SK-N-SH (cell line): ENCODE results near the gene MICU2. TPM values are rescaled to one million over a fixed set of nuclear protein-coding genes. Genes with fewer than 3 reads are reported as not detected.

Experiments used
- CTCF ChIA-PET: fragments of 300-600, 350-600 bp; formaldehyde crosslinking; extraction: SDS; loops from one replicate; lab custom pipeline; 2021; lab: Yijun Ruan, JAX
- POLR2A ChIA-PET: fragments of 350-600 bp; sonication (Branson Sonifier 250); formaldehyde crosslinking; extraction: SDS; loops from one replicate; lab custom pipeline; 2020; ENCODE audit warnings: antibody characterized with exemption, inconsistent platforms; lab: Yijun Ruan, JAX
- DNase-seq: peaks from one replicate; pipeline ENCODE4 v3.0.0; 2012
- H2AFZ ChIP-seq: fragments of 200-600 bp; sonication (generic); 2 replicates; pipeline ENCODE4 v1.8.1; 2016; ENCODE audit warnings: antibody characterized with exemption, mild to moderate bottlenecking, low read depth
- H3F3A ChIP-seq: fragments of 200-600 bp; sonication (generic); replicated peaks from 2 replicates; pipeline ENCODE3; 2016; ENCODE audit warnings: antibody characterized with exemption, mild to moderate bottlenecking; ENCODE audit not compliant: insufficient read depth
- H3K27ac ChIP-seq, 2 experiments: fragments of 200-500 bp in 1 of 2; fragments of 200-600 bp in 1 of 2; sonication (Bioruptor generic) in 1 of 2; sonication (generic), shearing (Covaris generic) in 1 of 2; 2 replicates each; pipeline versions ENCODE4 v1.5.1 to v1.6.1; 2014 to 2016; ENCODE audit warnings: low read depth in 2 of 2, inconsistent platforms in 1 of 2, low read length in 1 of 2, mild to moderate bottlenecking in 1 of 2, mixed read lengths in 1 of 2
- H3K27me3 ChIP-seq: fragments of 200-600 bp; sonication (generic), shearing (Covaris generic); 2 replicates; pipeline ENCODE4 v1.6.1; 2016; ENCODE audit warnings: mixed run types; ENCODE audit not compliant: insufficient read depth
- H3K36me3 ChIP-seq, 2 experiments: fragments of 200-500 bp in 1 of 2; fragments of 200-600 bp in 1 of 2; sonication (Bioruptor generic) in 1 of 2; sonication (generic) in 1 of 2; replicated peaks in 1 of 2; 2 replicates each; pipeline versions ENCODE3 to v1.5.1; 2014 to 2016; ENCODE audit warnings: low read length in 1 of 2, mild to moderate bottlenecking in 1 of 2; ENCODE audit not compliant: insufficient read depth in 2 of 2, control insufficient read depth in 1 of 2
- H3K4me1 ChIP-seq, 2 experiments: fragments of 200-500 bp in 1 of 2; fragments of 200-600 bp in 1 of 2; sonication (Bioruptor generic) in 1 of 2; sonication (generic), shearing (Covaris generic) in 1 of 2; 2 replicates each; pipeline versions ENCODE4 v1.5.1 to v1.6.1; 2014 to 2016; ENCODE audit warnings: low read depth in 1 of 2, low read length in 1 of 2, mixed run types in 1 of 2; ENCODE audit not compliant: insufficient read depth in 2 of 2, control insufficient read depth in 1 of 2
- H3K4me2 ChIP-seq: fragments of 200-600 bp; sonication (generic), shearing (Covaris generic); 2 replicates; pipeline ENCODE4 v1.6.1; 2017; ENCODE audit warnings: mixed run types
- H3K4me3 ChIP-seq, 2 experiments: fragments of 200-500 bp in 1 of 2; fragments of 200-600 bp in 1 of 2; sonication (Bioruptor generic) in 1 of 2; sonication (generic), shearing (Covaris generic) in 1 of 2; 2 replicates each; pipeline versions ENCODE4 v1.5.1 to v1.8.1; 2014 to 2016; ENCODE audit warnings: low read depth in 2 of 2, inconsistent platforms in 1 of 2, low read length in 1 of 2, mild to moderate bottlenecking in 1 of 2, mixed read lengths in 1 of 2, moderate library complexity in 1 of 2
- H3K79me2 ChIP-seq: fragments of 200-600 bp; sonication (generic); 2 replicates; pipeline ENCODE4 v1.8.1; 2017; ENCODE audit warnings: mild to moderate bottlenecking; ENCODE audit not compliant: insufficient read depth
- H3K9ac ChIP-seq: fragments of 200-600 bp; sonication (generic); 2 replicates; pipeline ENCODE4 v1.6.1; 2017; ENCODE audit warnings: mixed run types
- H3K9me2 ChIP-seq: fragments of 200-600 bp; sonication (generic); 2 replicates; pipeline ENCODE4 v1.6.1; 2017; ENCODE audit warnings: mixed run types
- H3K9me3 ChIP-seq: fragments of 200-600 bp; sonication (generic); 2 replicates; pipeline ENCODE4 v1.6.1; 2017; ENCODE audit warnings: mixed run types, mild to moderate bottlenecking, moderate library complexity
- H4K20me1 ChIP-seq: fragments of 200-600 bp; sonication (generic); 2 replicates; pipeline ENCODE4 v1.6.1; 2017; ENCODE audit warnings: mild to moderate bottlenecking, mixed run types; ENCODE audit not compliant: insufficient read depth
- ELF1 ChIP-seq: IDR thresholded peaks from 2 replicates; pipeline ENCODE4 v1.4.0; 2012
- EZH2phosphoT487 ChIP-seq: fragments of 200-600 bp; sonication (generic); IDR thresholded peaks from 2 replicates; pipeline ENCODE4 v1.6.1; 2017; ENCODE audit warnings: low read depth, mixed run types, mild to moderate bottlenecking, antibody characterized with exemption, moderate library complexity, borderline replicate concordance
- FOXM1 ChIP-seq: IDR thresholded peaks from 2 replicates; pipeline ENCODE4 v1.4.0; 2012; ENCODE audit warnings: low read depth, mild to moderate bottlenecking
- GABPA ChIP-seq: IDR thresholded peaks from 2 replicates; pipeline ENCODE4 v1.4.0; 2012; ENCODE audit warnings: low read depth, mild to moderate bottlenecking
- GATA2 ChIP-seq: sonication (generic); formaldehyde crosslinking; IDR thresholded peaks from 2 replicates; pipeline ENCODE4 v1.5.0; 2020; ENCODE audit warnings: mild to moderate bottlenecking, missing genetic modification reagents
- JUND ChIP-seq: IDR thresholded peaks from 2 replicates; pipeline ENCODE4 v1.4.0; 2012
- NFIC ChIP-seq: IDR thresholded peaks from 2 replicates; pipeline ENCODE4 v1.4.0; 2012; ENCODE audit warnings: borderline replicate concordance
- RAD21 ChIP-seq: IDR thresholded peaks from 2 replicates; pipeline ENCODE4 v1.6.1; 2012; ENCODE audit warnings: mild to moderate bottlenecking, low read length
- RFX5 ChIP-seq: IDR thresholded peaks from 2 replicates; pipeline ENCODE4 v1.6.1; 2012; ENCODE audit warnings: mild to moderate bottlenecking, improper control_type of control experiment, low read length
- SIN3A ChIP-seq: IDR thresholded peaks from 2 replicates; pipeline ENCODE4 v1.6.1; 2012; ENCODE audit warnings: low read depth, mild to moderate bottlenecking, low read length, moderate library complexity, borderline replicate concordance
- TCF12 ChIP-seq: IDR thresholded peaks from 2 replicates; pipeline ENCODE4 v1.4.0; 2012
- TEAD4 ChIP-seq: IDR thresholded peaks from 2 replicates; pipeline ENCODE4 v1.4.0; 2012; ENCODE audit warnings: mild to moderate bottlenecking, borderline replicate concordance; ENCODE audit not compliant: insufficient read depth
- WGBS: methylation state at CpG from one replicate; pipeline ENCODE4 v1.1.6; 2017; ENCODE audit warnings: low lambda C conversion rate; 5-methylcytosine and 5-hydroxymethylcytosine counted together
- polyA plus RNA-seq, 3 experiments: library from polyadenylated mRNA; depleted of rRNA; stranded (reverse); fragments of >200 nt; gene quantifications; 2 replicates each; pipeline ENCODE4 v1.2.3, GENCODE V29; 2012
- TF ChIP-seq, protein P1 (sequence below): IDR thresholded peaks from 2 replicates; pipeline ENCODE4 v1.6.1; 2012; ENCODE audit warnings: mild to moderate bottlenecking, low read depth, low read length, moderate library complexity
- TF ChIP-seq, protein P2 (sequence below): IDR thresholded peaks from 2 replicates; pipeline ENCODE4 v1.4.0; 2012; ENCODE audit warnings: low read depth, borderline replicate concordance
- TF ChIP-seq, protein P3 (sequence below): fragments of 150-350 bp; IDR thresholded peaks from 2 replicates; pipeline ENCODE4 v1.6.1; 2016; ENCODE audit warnings: mild to moderate bottlenecking, low read depth, low read length
- TF ChIP-seq, protein P4 (sequence below): IDR thresholded peaks from 2 replicates; pipeline ENCODE4; 2012

Gene MICU2
- polyA plus RNA-seq, 1 of the 3 experiments (the other 2 are of a cell fraction): 46.4 TPM

DNA sequence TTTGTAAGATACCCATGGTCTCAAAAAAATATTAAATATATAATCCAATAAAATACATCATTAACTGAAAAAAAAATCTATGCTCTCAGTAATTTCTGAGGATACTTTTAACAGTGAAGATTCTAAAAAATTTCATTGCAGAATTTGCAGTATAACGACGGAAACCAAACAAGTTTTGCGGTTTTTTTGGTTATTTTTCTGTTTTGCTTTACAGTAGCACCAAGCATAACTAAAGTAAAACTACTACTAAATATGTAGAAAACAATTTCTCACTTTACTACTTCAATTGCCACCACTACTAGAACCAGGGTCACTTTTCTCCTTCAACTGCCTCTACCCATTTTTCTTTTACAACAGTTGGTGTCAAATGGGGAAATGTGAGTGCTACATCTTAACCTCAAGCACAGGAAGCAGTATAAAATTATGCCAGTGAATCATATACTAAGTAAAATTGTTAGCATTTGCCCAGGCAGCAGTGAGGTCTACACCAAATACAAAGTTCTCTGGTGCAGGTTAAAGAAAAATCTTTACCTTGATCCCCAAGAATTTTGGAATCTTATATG is 24.1 kb downstream of the MICU2 start:
- WGBS: 96% methylated on average over 3 of the region's 3 CpGs
- H3K27ac ChIP-seq: no peak overlapping the region
- DNase-seq: no peak
- H3K36me3 ChIP-seq: no peaks in the 10 kb centered on the region
- H3K9me3 ChIP-seq: peaks cover 8% of the 10 kb centered on the region; the same call in 1 of the 2 replicates
- H3F3A ChIP-seq: no peaks in the 10 kb centered on the region
- no peak overlapping the region for H2AFZ ChIP-seq
- no peaks in the 10 kb centered on the region for H3K27me3 ChIP-seq
- no peak for TF ChIP-seq GATA2
- TF ChIP-seq GABPA: no peak
- TF ChIP-seq, protein P1, sequence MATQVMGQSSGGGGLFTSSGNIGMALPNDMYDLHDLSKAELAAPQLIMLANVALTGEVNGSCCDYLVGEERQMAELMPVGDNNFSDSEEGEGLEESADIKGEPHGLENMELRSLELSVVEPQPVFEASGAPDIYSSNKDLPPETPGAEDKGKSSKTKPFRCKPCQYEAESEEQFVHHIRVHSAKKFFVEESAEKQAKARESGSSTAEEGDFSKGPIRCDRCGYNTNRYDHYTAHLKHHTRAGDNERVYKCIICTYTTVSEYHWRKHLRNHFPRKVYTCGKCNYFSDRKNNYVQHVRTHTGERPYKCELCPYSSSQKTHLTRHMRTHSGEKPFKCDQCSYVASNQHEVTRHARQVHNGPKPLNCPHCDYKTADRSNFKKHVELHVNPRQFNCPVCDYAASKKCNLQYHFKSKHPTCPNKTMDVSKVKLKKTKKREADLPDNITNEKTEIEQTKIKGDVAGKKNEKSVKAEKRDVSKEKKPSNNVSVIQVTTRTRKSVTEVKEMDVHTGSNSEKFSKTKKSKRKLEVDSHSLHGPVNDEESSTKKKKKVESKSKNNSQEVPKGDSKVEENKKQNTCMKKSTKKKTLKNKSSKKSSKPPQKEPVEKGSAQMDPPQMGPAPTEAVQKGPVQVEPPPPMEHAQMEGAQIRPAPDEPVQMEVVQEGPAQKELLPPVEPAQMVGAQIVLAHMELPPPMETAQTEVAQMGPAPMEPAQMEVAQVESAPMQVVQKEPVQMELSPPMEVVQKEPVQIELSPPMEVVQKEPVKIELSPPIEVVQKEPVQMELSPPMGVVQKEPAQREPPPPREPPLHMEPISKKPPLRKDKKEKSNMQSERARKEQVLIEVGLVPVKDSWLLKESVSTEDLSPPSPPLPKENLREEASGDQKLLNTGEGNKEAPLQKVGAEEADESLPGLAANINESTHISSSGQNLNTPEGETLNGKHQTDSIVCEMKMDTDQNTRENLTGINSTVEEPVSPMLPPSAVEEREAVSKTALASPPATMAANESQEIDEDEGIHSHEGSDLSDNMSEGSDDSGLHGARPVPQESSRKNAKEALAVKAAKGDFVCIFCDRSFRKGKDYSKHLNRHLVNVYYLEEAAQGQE: no peak
- TF ChIP-seq RFX5: no peak
- peaks cover 19% of the 10 kb centered on the region; the same call in 1 of the 2 replicates for H3K79me2 ChIP-seq
- H3K4me2 ChIP-seq: no peak overlapping the region
- H3K4me1 ChIP-seq: peaks cover 0 to 14% of the 10 kb centered on the region in 2 experiments; a peak in 1 of 4 replicates
- CTCF ChIA-PET: interaction anchor here (1.1 kb wide), 1 partner anchor 14 kb away, joined by 3 read pairs; no protein-coding TSS in a partner anchor
- H3K9me2 ChIP-seq: no peaks in the 10 kb centered on the region
- H3K9ac ChIP-seq: no peak overlapping the region
- no peak overlapping the region for H3K4me3 ChIP-seq
- H4K20me1 ChIP-seq: no peaks in the 10 kb centered on the region
- POLR2A ChIA-PET: no interaction called here

DNA sequence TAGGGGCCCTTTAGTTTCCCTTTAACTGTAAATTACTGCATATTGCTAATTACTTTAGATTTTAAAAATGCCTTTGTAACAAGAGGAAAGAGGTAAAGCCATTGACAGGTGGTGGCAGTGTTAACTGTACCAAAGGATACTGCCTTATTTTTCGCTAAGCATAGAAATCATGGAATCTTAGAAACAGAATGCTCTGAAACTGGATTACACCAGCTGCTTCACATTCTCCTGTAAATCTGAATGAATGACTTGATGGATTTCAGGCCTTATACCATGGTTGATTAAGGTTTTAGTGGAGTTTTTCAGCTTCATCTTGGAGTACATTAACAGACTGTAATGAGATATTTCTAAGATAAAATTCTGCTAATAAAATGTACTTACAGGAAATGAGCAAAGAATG is 25.2 kb downstream of the MICU2 start:
- POLR2A ChIA-PET: no interaction called here
- H3K36me3 ChIP-seq: no peaks in the 10 kb centered on the region
- H3K9me2 ChIP-seq: no peaks in the 10 kb centered on the region
- no peak for DNase-seq
- H4K20me1 ChIP-seq: no peaks in the 10 kb centered on the region
- no peak for TF ChIP-seq FOXM1
- TF ChIP-seq JUND: no peak
- TF ChIP-seq ELF1: no peak
- no peak for TF ChIP-seq NFIC
- no peak for TF ChIP-seq RFX5
- TF ChIP-seq TEAD4: no peak
- TF ChIP-seq, protein P2, sequence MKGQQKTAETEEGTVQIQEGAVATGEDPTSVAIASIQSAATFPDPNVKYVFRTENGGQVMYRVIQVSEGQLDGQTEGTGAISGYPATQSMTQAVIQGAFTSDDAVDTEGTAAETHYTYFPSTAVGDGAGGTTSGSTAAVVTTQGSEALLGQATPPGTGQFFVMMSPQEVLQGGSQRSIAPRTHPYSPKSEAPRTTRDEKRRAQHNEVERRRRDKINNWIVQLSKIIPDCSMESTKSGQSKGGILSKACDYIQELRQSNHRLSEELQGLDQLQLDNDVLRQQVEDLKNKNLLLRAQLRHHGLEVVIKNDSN: no peak
- no peak for TF ChIP-seq EZH2phosphoT487
- TF ChIP-seq, protein P3, sequence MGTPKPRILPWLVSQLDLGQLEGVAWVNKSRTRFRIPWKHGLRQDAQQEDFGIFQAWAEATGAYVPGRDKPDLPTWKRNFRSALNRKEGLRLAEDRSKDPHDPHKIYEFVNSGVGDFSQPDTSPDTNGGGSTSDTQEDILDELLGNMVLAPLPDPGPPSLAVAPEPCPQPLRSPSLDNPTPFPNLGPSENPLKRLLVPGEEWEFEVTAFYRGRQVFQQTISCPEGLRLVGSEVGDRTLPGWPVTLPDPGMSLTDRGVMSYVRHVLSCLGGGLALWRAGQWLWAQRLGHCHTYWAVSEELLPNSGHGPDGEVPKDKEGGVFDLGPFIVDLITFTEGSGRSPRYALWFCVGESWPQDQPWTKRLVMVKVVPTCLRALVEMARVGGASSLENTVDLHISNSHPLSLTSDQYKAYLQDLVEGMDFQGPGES: no peak
- no peak for TF ChIP-seq TCF12
- TF ChIP-seq, protein P4, sequence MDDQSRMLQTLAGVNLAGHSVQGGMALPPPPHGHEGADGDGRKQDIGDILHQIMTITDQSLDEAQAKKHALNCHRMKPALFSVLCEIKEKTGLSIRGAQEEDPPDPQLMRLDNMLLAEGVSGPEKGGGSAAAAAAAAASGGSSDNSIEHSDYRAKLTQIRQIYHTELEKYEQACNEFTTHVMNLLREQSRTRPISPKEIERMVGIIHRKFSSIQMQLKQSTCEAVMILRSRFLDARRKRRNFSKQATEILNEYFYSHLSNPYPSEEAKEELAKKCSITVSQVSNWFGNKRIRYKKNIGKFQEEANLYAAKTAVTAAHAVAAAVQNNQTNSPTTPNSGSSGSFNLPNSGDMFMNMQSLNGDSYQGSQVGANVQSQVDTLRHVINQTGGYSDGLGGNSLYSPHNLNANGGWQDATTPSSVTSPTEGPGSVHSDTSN: no peak
- no peak for TF ChIP-seq SIN3A
- TF ChIP-seq RAD21: no peak
- TF ChIP-seq, all 33 proteins: peak for 0
- Histone ChIP-seq H3K4me3 (no peak overlapping the region), H3K79me2 (peaks cover 13% of the 10 kb centered on the region; the same call in 1 of the 2 replicates), H3K27ac (no peak overlapping the region), H3K4me1 (peaks cover 0 to 14% of the 10 kb centered on the region in 2 experiments; a peak in 1 of 4 replicates), H3K9me3 (peaks cover 8% of the 10 kb centered on the region; the same call in 1 of the 2 replicates), H3F3A (no peaks in the 10 kb centered on the region), H3K4me2 (no peak overlapping the region), H3K27me3 (no peaks in the 10 kb centered on the region), H2AFZ (no peak overlapping the region), H3K9ac (no peak overlapping the region)
- CTCF ChIA-PET: interaction anchor here (1.1 to 2.4 kb wide), 2 partner anchors 15 to 21 kb away, joined by 3 to 9 read pairs; no protein-coding TSS in a partner anchor
- 100% methylated on average over 1 of the region's 1 CpG for WGBS
